BE2C (cell line): ENCODE data around the gene RORC.
"Not testable (repeated sequence)": the region's sequence is repeated elsewhere in the genome, so short reads cannot be mapped to it uniquely, and the experiment has no call there.

ENCODE experiments used
- DNase-seq: peaks from one replicate; pipeline ENCODE4 v3.0.0-alpha.2; 2020
- H3K27me3 ChIP-seq: fragments of 250-450 bp; sonication (Bioruptor Pico); 2 replicates; pipeline ENCODE4 v1.5.1; 2020; ENCODE audit warnings: mild to moderate bottlenecking
- H3K36me3 ChIP-seq: fragments of 250-450 bp; sonication (Bioruptor Pico); 2 replicates; pipeline ENCODE4 v1.5.1; 2020; ENCODE audit warnings: mild to moderate bottlenecking
- H3K4me1 ChIP-seq: fragments of 250-450 bp; sonication (Bioruptor Pico); 2 replicates; pipeline ENCODE4 v1.5.1; 2020
- H3K4me3 ChIP-seq: 2 replicates; pipeline ENCODE4 v1.5.1; 2011; ENCODE audit warnings: low read depth, low read length
- H3K9me3 ChIP-seq: fragments of 250-450 bp; sonication (Bioruptor Pico); 2 replicates; pipeline ENCODE4 v1.5.1; 2020
- CTCF ChIP-seq: IDR thresholded peaks from 2 replicates; pipeline ENCODE4 v1.5.1; 2012; ENCODE audit warnings: mild to moderate bottlenecking, low read depth, low read length

Gene RORC

GRCh38 chr1:151779852-151780251 lies 51.8 kb downstream of the RORC start:
- Histone ChIP-seq H3K4me3 (no peak overlapping the region), H3K4me1 (no peaks in the 10 kb centered on the region), H3K36me3 (peaks cover 19% of the 10 kb centered on the region), H3K9me3 (no peaks in the 10 kb centered on the region), H3K27me3 (no peaks in the 10 kb centered on the region)
- no peak for DNase-seq
- no peak for TF ChIP-seq CTCF

- Histone ChIP-seq H3K27me3 (no peaks in the 10 kb centered on the region), H3K4me1 (no peaks in the 10 kb centered on the region), H3K9me3 (no peaks in the 10 kb centered on the region), H3K36me3 (peaks cover 19% of the 10 kb centered on the region), H3K4me3 (no peak overlapping the region)
- no peak for TF ChIP-seq CTCF
- no peak for DNase-seq
Measured at GRCh38 chr1:151777317-151777716, 54.3 kb downstream of the RORC start.

- no peak for DNase-seq
- no peak for TF ChIP-seq CTCF
- H3K36me3 ChIP-seq = peaks cover 19% of the 10 kb centered on the region
- no peaks in the 10 kb centered on the region for H3K9me3 ChIP-seq
- no peak overlapping the region for H3K4me3 ChIP-seq
- no peaks in the 10 kb centered on the region for H3K4me1 ChIP-seq
- no peaks in the 10 kb centered on the region for H3K27me3 ChIP-seq
Measured at GRCh38 chr1:151776665-151777062, 54.9 kb downstream of the RORC start.

GRCh38 chr1:151775894-151776664 lies 55.5 kb downstream of the RORC start:
- DNase-seq = no peak
- Histone ChIP-seq H3K36me3 (peaks cover 19% of the 10 kb centered on the region), H3K27me3 (no peaks in the 10 kb centered on the region), H3K4me3 (no peak overlapping the region), H3K9me3 (no peaks in the 10 kb centered on the region), H3K4me1 (no peaks in the 10 kb centered on the region)
- no peak for TF ChIP-seq CTCF

- no peak for TF ChIP-seq CTCF
- Histone ChIP-seq H3K9me3 (no peaks in the 10 kb centered on the region), H3K4me3 (no peak overlapping the region), H3K27me3 (no peaks in the 10 kb centered on the region), H3K36me3 (peaks cover 19% of the 10 kb centered on the region), H3K4me1 (no peaks in the 10 kb centered on the region)
- no peak for DNase-seq
Measured at GRCh38 chr1:151774256-151774922, 57.2 kb downstream of the RORC start.

GRCh38 chr1:151773702-151774101 lies 57.9 kb downstream of the RORC start:
- Histone ChIP-seq H3K27me3 (no peaks in the 10 kb centered on the region), H3K4me3 (no peak overlapping the region), H3K36me3 (peaks cover 19% of the 10 kb centered on the region), H3K9me3 (no peaks in the 10 kb centered on the region), H3K4me1 (no peaks in the 10 kb centered on the region)
- DNase-seq = no peak
- TF ChIP-seq CTCF = no peak

- DNase-seq = peak; percentile 7
- H3K4me3 ChIP-seq, H3K27me3 ChIP-seq, H3K4me1 ChIP-seq, H3K36me3 ChIP-seq, H3K9me3 ChIP-seq: not testable (repeated sequence)
Measured at GRCh38 chr1:151769270-151769669, 62.3 kb downstream of the RORC start.

- not testable (repeated sequence) for DNase-seq, H3K4me1 ChIP-seq
Measured at GRCh38 chr1:151768351-151769066, 63.1 kb downstream of the RORC start.

More at GRCh38 chr1:151768351-151769066, 63.1 kb downstream of the RORC start:
- not testable (repeated sequence) for H3K9me3 ChIP-seq, H3K27me3 ChIP-seq, H3K4me3 ChIP-seq, H3K36me3 ChIP-seq
